ENCODE results near the gene COLEC12.

COLEC12 gene

DNA sequence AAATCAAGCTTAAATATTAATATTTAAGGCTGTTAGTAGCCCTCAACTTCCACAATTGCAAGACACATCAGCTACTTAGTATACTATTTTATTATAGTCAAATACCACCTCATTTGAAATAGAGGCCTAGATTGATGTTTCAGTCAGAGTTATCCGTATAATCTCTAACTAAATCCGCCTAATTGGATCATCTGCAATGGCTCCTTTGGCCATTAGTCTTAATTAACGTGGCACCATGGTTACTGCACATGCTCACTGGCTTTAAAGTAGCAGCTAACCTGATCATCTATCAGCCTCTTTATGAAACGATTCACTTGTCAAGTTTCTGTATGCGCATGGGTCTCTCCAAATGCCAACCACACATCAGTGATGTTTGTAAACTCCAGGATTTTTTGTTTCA, 112.3 kb downstream of the COLEC12 start:
- H3K4me3 Mint-ChIP-seq, result no peak overlapping the region
- ATAC-seq (no peak), DNase-seq (no peak)
- no peak overlapping the region for H3K27ac Mint-ChIP-seq
- H3K4me1 Mint-ChIP-seq, result peaks cover 5% of the 10 kb centered on the region
- peaks cover 24% of the 10 kb centered on the region for H3K27me3 Mint-ChIP-seq
- H3K9me3 Mint-ChIP-seq, result peaks cover 0 to 13% of the 10 kb centered on the region in 2 donors

DNA sequence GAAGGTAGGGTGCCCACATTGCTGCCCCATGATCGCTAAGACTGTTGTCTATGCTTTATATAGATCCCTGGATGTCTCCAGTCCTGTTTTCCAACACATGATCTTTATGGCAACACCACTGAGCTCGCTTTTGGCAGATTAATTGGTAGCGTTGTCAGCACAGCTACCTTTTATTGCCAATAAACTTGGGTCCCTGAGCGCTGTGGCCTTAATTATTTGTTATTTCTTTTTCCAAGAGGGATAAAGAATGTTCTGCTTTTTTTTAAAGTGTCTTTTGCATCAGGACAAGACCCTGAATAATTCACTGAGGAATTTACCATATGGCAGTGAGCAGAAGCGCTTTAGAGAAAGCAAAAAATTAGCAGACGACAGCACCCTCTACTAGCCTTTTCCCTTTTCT, 113.5 kb downstream of the COLEC12 start:
- ATAC-seq (no peak), DNase-seq (no peak)
- H3K27ac Mint-ChIP-seq, result no peak overlapping the region
- peaks cover 0 to 14% of the 10 kb centered on the region in 2 donors for H3K9me3 Mint-ChIP-seq
- H3K27me3 Mint-ChIP-seq, result peaks cover 24% of the 10 kb centered on the region
- H3K4me3 Mint-ChIP-seq, result no peak overlapping the region
- H3K4me1 Mint-ChIP-seq, result peaks cover 5% of the 10 kb centered on the region

DNA sequence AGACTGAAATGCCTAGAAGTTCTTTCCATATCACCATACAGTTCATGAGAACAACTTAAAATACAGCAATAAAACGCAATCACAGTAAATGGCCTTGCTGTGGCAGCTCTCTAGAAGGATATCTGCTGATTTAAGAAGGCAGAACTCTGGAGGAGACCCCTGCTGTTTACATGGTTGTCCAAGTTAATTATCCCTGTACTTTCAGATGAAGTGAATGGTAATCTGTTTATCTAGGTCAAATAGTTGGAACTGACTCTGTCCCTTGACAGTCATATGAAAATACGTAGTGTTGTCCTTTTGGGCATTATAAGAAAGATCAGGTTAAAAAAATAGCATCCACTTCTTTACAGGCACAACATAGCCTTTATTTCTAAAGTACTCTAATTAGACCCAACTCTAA, 115.6 kb downstream of the COLEC12 start:
- peaks cover 0 to 14% of the 10 kb centered on the region in 2 donors for H3K9me3 Mint-ChIP-seq
- H3K27ac Mint-ChIP-seq, result no peak overlapping the region
- ATAC-seq (no peak), DNase-seq (no peak)
- H3K4me1 Mint-ChIP-seq, result peaks cover 5% of the 10 kb centered on the region
- H3K27me3 Mint-ChIP-seq, result peaks cover 28% of the 10 kb centered on the region
- H3K4me3 Mint-ChIP-seq, result no peak overlapping the region

GRCh38 chr18:383135-383534, 117.4 kb downstream of the COLEC12 start:
- no peak for DNase-seq
- Mint-ChIP-seq H3K4me1 (no peaks in the 10 kb centered on the region), H3K4me3 (no peak overlapping the region), H3K9me3 (peaks cover 0 to 14% of the 10 kb centered on the region in 2 donors), H3K27me3 (peaks cover 13% of the 10 kb centered on the region), H3K27ac (no peak overlapping the region)
- ATAC-seq, result no peak

- Mint-ChIP-seq H3K27ac (no peak overlapping the region), H3K4me1 (no peaks in the 10 kb centered on the region), H3K27me3 (peaks cover 13% of the 10 kb centered on the region), H3K9me3 (peaks cover 0 to 14% of the 10 kb centered on the region in 2 donors), H3K4me3 (no peak overlapping the region)
- no peak for DNase-seq
- no peak for ATAC-seq
These were observed 118.0 kb downstream of the COLEC12 start for GRCh38 chr18:382423-382984.

- Mint-ChIP-seq H3K27ac (no peak overlapping the region), H3K27me3 (peaks cover 13% of the 10 kb centered on the region), H3K4me1 (no peaks in the 10 kb centered on the region), H3K9me3 (peaks cover 0 to 14% of the 10 kb centered on the region in 2 donors), H3K4me3 (no peak overlapping the region)
- ATAC-seq (no peak), DNase-seq (no peak)
These were observed 120.7 kb downstream of the COLEC12 start for GRCh38 chr18:379681-380330.

DNA sequence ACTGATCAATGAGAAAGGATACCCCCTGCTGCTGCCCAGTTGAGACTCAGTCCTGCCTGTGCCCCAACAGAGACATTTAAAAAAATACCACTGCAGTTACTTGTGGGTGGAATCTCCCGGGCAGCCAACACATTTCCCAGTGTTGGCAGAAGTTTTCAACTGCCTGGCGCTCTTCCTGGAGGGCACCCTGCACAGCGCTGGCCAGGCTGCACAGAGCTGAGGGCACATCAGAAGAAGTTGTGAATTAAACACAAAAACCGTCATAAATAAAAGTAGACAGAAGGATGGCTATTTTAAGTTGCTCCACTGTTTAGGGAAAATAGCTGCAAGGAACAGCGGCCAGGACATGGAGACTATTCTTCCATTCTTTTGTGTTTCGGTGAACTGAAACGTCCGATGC, 122.4 kb downstream of the COLEC12 start:
- Mint-ChIP-seq H3K4me1 (no peaks in the 10 kb centered on the region), H3K4me3 (no peak overlapping the region), H3K9me3 (no peaks in the 10 kb centered on the region), H3K27ac (no peak overlapping the region), H3K27me3 (peaks cover 13% of the 10 kb centered on the region)
- DNase-seq (no peak), ATAC-seq (no peak)

GRCh38 chr18:377088-377487, 123.4 kb downstream of the COLEC12 start:
- ATAC-seq (no peak), DNase-seq (no peak)
- H3K27ac Mint-ChIP-seq, result no peak overlapping the region
- peaks cover 13% of the 10 kb centered on the region for H3K27me3 Mint-ChIP-seq
- no peak overlapping the region for H3K4me3 Mint-ChIP-seq
- H3K4me1 Mint-ChIP-seq, result no peaks in the 10 kb centered on the region
- H3K9me3 Mint-ChIP-seq, result no peaks in the 10 kb centered on the region

DNA sequence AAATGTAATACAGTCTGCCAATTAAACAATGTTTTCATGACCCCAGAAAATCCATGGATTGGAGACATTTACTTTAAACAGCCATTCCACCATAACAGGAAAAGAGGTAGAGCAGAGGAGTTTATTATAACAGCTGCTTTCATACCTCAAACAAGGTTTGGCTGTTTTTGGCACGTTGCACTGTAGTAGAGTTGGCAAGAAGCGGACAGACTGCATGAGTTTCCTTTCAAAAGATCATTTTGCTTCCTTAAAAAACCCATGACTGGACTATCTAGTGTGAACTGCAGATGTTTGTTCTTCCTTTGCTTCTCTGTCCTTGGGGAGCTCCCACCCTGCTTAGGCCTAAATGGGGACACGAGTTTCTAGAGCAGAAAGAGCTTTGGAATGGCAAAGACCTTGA, 124.2 kb downstream of the COLEC12 start:
- no peaks in the 10 kb centered on the region for H3K4me1 Mint-ChIP-seq
- no peaks in the 10 kb centered on the region for H3K9me3 Mint-ChIP-seq
- DNase-seq (no peak), ATAC-seq (no peak)
- no peak overlapping the region for H3K27ac Mint-ChIP-seq
- no peak overlapping the region for H3K4me3 Mint-ChIP-seq
- H3K27me3 Mint-ChIP-seq, result peaks cover 13% of the 10 kb centered on the region

- no peaks in the 10 kb centered on the region for H3K9me3 Mint-ChIP-seq
- no peak for DNase-seq
- no peak for ATAC-seq
- H3K4me3 Mint-ChIP-seq, result no peak overlapping the region
- H3K4me1 Mint-ChIP-seq, result no peaks in the 10 kb centered on the region
- no peaks in the 10 kb centered on the region for H3K27me3 Mint-ChIP-seq
- H3K27ac Mint-ChIP-seq, result no peak overlapping the region
These were observed 125.8 kb downstream of the COLEC12 start for GRCh38 chr18:374721-375168.

- no peak for DNase-seq
- no peak for ATAC-seq
- Mint-ChIP-seq H3K9me3 (no peaks in the 10 kb centered on the region), H3K27me3 (no peaks in the 10 kb centered on the region), H3K27ac (peak overlapping the region in 1 of 2 donors; percentile 89), H3K4me1 (no peaks in the 10 kb centered on the region), H3K4me3 (no peak overlapping the region)
These were observed 126.7 kb downstream of the COLEC12 start for GRCh38 chr18:373780-374179.

DNA sequence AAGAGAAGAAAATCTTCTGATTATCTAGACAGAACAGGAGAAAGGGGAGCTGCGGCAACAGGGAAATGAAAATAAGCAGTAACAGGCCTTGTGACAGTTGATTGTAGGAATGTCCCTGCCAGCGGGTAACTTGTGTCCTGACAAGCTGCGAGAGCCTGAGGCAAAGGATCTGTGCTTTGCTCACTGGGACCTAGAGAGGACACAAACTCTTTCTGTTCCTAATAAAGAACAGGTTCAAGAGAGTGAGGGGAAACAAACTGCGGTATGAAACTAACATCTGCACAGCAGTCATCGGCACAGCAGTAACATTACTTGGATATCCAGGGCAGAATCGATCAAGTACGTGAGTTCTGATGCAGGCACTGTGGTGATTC, 128.9 kb downstream of the COLEC12 start:
- Mint-ChIP-seq H3K4me1 (no peaks in the 10 kb centered on the region), H3K9me3 (no peaks in the 10 kb centered on the region), H3K4me3 (no peak overlapping the region), H3K27me3 (peaks cover under 1% of the 10 kb centered on the region), H3K27ac (no peak overlapping the region)
- no peak for DNase-seq
- ATAC-seq, result no peak

- DNase-seq, result no peak
- Mint-ChIP-seq H3K27ac (no peak overlapping the region), H3K9me3 (no peaks in the 10 kb centered on the region), H3K4me1 (no peaks in the 10 kb centered on the region), H3K4me3 (no peak overlapping the region), H3K27me3 (peaks cover 7% of the 10 kb centered on the region)
- no peak for ATAC-seq
These were observed 129.5 kb downstream of the COLEC12 start for GRCh38 chr18:370751-371608.

GRCh38 chr18:369224-370015, 131.1 kb downstream of the COLEC12 start:
- ATAC-seq (no peak), DNase-seq (no peak)
- no peaks in the 10 kb centered on the region for H3K4me1 Mint-ChIP-seq
- peaks cover 12% of the 10 kb centered on the region for H3K27me3 Mint-ChIP-seq
- H3K4me3 Mint-ChIP-seq, result no peak overlapping the region
- no peaks in the 10 kb centered on the region for H3K9me3 Mint-ChIP-seq
- no peak overlapping the region for H3K27ac Mint-ChIP-seq

DNA sequence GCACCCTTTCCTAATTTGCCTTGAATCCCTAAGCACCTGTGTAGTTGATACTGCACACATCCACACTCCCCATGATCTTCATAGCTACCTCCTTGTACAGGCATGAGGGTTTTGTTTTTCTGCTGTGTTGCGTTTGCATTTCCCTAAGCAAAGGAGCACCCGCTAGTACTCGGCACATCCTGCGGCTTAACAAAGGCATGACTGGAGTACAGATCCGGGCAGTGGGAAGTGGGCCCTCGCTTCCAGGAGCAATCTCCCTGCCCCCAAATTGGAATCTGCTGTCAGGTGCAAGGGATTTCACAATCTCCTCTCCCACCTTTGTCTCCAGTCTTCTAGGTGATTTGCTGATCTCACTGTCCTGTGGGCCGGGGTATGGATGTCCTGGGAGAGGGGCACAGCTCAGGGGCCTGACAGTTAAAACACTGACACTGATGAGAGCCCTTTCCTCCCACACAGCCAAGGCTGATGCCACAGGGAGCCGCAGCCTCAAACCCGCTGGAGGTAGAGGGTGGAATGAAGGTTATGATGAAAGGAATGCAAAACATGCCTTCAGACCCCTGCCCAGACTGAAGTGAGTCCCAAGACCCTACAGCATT, 133.9 kb downstream of the COLEC12 start:
- Mint-ChIP-seq H3K4me3 (no peak overlapping the region), H3K27ac (peak overlapping the region in 1 of 2 donors; percentile 60), H3K4me1 (no peaks in the 10 kb centered on the region), H3K9me3 (no peaks in the 10 kb centered on the region), H3K27me3 (peaks cover 19% of the 10 kb centered on the region)
- no peak for DNase-seq
- ATAC-seq, result no peak
